CD4-positive, alpha-beta T cell treated with Interleukin-17A for 4 hours (primary cell): ENCODE data around the gene EDEM2.
"Not testable (repeated sequence)": the region's sequence is repeated elsewhere in the genome, so short reads cannot be mapped to it uniquely, and the experiment has no call there.

Experiments used
- DNase-seq: peaks from one replicate; pipeline ENCODE4 v3.0.0-alpha.2; 2020; ENCODE audit warnings: mixed read lengths

Gene EDEM2

GRCh38 chr20:35146920-35147574 lies at the start of gene EDEM2:
Gene EDEM2, minus strand, starts transcription at chr20:35147336. Its CDS starts 78 bp downstream, at chr20:35147258.
- peak; percentile 96 for DNase-seq

- DNase-seq: no peak
These were observed 49.2 kb upstream of the EDEM2 start for GRCh38 chr20:35196313-35196712.

GRCh38 chr20:35193031-35193791 lies 46.1 kb upstream of the EDEM2 start:
- not testable (repeated sequence) for DNase-seq

GRCh38 chr20:35192118-35192872 lies 45.2 kb upstream of the EDEM2 start:
- DNase-seq: no peak

GRCh38 chr20:35191419-35192117 lies 44.4 kb upstream of the EDEM2 start:
- no peak for DNase-seq

GRCh38 chr20:35190556-35190955 lies 43.4 kb upstream of the EDEM2 start:
- no peak for DNase-seq

GRCh38 chr20:35189223-35189622 lies 42.1 kb upstream of the EDEM2 start:
- DNase-seq: not testable (repeated sequence)

GRCh38 chr20:35187584-35188190 lies 40.6 kb upstream of the EDEM2 start:
- DNase-seq: no peak

- not testable (repeated sequence) for DNase-seq
These were observed 39.7 kb upstream of the EDEM2 start for GRCh38 chr20:35186691-35187289.

- DNase-seq: no peak
These were observed 34.6 kb upstream of the EDEM2 start for GRCh38 chr20:35181731-35182130.

GRCh38 chr20:35180266-35180665 lies 33.1 kb upstream of the EDEM2 start:
- DNase-seq: no peak

GRCh38 chr20:35179292-35180212 lies 32.4 kb upstream of the EDEM2 start:
- DNase-seq: no peak

- DNase-seq: no peak
These were observed 29.0 kb upstream of the EDEM2 start for GRCh38 chr20:35176132-35176531.

- no peak for DNase-seq
These were observed 27.5 kb upstream of the EDEM2 start for GRCh38 chr20:35174458-35175216.

GRCh38 chr20:35173576-35174192 lies 26.5 kb upstream of the EDEM2 start:
- DNase-seq: no peak

- no peak for DNase-seq
These were observed 25.3 kb upstream of the EDEM2 start for GRCh38 chr20:35172434-35172806.

GRCh38 chr20:35171753-35172433 lies 24.8 kb upstream of the EDEM2 start, which contains the start of gene PROCR:
Gene PROCR, plus strand, starts transcription at chr20:35172072. Its CDS starts 83 bp downstream, at chr20:35172155.
- peak; percentile 20 for DNase-seq

GRCh38 chr20:35171438-35171752 lies 24.3 kb upstream of the EDEM2 start:
- DNase-seq: no peak
